HG03575 (cell line): ENCODE results near the gene APOBEC3G.
"Not testable (repeated sequence)": the region's sequence is repeated elsewhere in the genome, so short reads cannot be mapped to it uniquely, and the experiment has no call there.

Experiments used
- ATAC-seq: cut with Tn5 transposase; IDR thresholded peaks from one replicate; pipeline ENCODE4 v1.9.1; 2021; ENCODE audit not compliant: unreplicated experiment, insufficient number of reproducible peaks, low FRiP score; ENCODE audit errors: extremely low read depth

Gene APOBEC3G

GRCh38 chr22:39077026-39077840 is at the start of gene APOBEC3G:
APOBEC3G (plus strand) TSS chr22:39077275; CDS start chr22:39077362, 87 bp downstream.
- ATAC-seq, result not testable (repeated sequence)

GRCh38 chr22:39027717-39028116 is 49.4 kb upstream of the APOBEC3G start:
- ATAC-seq, result no peak

GRCh38 chr22:39028281-39028680 is 48.8 kb upstream of the APOBEC3G start:
- no peak for ATAC-seq

DNA sequence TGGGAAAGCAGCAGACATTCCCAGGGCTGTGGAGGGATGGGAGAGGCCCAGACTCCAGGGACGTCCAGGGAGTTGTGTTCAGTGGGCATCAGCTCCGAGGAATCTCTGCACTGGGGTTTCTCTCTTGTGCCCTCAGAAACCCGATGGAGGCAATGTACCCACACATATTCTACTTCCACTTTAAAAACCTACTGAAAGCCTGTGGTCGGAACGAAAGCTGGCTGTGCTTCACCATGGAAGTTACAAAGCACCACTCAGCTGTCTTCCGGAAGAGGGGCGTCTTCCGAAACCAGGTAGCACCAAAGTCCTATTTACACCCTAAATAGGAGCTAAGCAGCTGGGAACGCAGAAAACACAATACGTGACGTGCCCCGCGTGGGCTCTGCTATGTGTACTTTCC is 47.8 kb upstream of the APOBEC3G start:
- ATAC-seq, result no peak

GRCh38 chr22:39030705-39031104 is 46.4 kb upstream of the APOBEC3G start:
- ATAC-seq, result no peak

DNA sequence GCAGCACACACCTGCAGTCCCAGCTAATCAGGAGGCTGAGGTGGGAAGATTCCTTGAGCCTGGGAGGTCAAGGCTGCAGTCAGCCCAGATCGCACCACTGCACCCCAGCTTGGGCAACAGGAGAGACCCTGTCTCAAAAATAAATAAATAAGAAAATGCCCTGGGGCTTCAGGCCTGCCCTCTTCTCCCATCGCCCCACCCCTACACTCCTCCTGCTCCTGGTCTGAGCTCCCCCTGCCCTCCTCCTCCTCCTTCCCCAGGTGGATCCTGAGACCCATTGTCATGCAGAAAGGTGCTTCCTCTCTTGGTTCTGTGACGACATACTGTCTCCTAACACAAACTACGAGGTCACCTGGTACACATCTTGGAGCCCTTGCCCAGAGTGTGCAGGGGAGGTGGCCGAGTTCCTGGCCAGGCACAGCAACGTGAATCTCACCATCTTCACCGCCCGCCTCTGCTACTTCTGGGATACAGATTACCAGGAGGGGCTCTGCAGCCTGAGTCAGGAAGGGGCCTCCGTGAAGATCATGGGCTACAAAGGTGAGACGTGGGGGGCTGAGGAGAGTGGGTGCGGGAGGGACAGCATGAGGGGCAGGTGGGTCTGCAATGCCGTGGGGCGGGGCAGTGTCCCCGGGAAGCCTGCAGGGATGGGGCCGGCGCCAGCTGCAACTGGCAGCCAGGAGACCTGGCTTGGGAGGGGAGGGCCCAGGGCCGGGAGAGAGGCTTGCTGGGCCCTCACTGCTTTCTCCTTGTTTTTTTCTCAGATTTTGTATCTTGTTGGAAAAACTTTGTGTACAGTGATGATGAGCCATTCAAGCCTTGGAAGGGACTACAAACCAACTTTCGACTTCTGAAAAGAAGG is 45.4 kb upstream of the APOBEC3G start:
- ATAC-seq, result not testable (repeated sequence)

DNA sequence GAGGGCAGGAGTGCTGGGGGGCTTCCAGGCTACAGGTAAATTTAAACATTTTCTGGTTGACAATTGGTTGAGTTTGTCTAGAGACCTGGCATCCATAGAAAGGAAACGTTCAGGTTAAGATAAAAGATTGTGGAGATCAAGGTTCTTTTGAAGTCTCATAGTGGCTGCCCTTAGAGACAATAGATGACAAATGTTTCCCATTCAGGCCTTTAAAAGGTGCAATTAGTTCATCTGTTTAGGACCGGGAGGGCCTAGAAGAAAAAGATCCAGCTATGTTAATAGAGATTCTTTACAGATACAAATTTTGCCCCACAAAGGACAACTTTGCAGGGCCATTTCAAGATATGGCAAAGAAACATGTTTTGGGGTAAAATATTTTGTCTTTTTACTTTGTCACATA is 40.0 kb upstream of the APOBEC3G start:
- not testable (repeated sequence) for ATAC-seq

DNA sequence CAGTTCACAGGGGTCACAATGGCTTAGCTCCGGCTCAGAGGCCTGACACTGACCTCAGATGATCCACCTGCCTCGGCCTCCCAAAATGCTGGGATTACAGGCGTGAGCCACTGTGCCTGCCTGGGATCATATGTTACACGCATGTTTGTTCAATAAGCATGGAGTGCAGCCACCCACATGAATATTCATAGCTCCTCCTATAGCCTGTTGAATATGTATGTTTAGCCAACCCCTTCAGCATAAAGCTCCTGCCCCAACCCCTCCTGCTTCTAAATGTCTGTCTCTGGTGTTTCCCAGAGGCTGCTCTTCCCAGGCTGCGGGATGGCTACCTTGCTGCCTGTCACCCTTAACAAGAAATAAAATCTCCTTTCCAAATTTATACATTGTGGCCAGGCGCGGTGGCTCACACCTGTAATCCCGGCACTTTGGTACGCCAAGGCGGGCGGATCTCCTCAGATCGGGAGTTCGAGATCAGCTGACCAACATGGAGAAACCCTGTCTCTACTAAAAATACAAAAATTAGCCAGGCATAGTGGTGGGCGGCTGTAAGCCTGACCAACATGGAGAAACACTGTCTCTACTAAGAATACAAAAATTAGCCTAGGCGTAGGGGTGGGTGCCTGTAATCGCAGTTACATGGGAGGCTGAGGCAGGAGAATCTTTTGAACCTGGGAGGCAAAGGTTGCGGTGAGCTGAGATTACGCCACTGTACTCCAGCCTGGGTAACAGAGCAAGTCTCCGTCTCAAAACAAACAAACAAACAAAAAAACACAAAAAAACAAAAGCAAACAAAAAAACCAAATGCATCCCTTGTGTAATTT is 37.6 kb upstream of the APOBEC3G start:
- no peak for ATAC-seq

GRCh38 chr22:39040155-39040537 is 36.9 kb upstream of the APOBEC3G start:
- not testable (repeated sequence) for ATAC-seq

DNA sequence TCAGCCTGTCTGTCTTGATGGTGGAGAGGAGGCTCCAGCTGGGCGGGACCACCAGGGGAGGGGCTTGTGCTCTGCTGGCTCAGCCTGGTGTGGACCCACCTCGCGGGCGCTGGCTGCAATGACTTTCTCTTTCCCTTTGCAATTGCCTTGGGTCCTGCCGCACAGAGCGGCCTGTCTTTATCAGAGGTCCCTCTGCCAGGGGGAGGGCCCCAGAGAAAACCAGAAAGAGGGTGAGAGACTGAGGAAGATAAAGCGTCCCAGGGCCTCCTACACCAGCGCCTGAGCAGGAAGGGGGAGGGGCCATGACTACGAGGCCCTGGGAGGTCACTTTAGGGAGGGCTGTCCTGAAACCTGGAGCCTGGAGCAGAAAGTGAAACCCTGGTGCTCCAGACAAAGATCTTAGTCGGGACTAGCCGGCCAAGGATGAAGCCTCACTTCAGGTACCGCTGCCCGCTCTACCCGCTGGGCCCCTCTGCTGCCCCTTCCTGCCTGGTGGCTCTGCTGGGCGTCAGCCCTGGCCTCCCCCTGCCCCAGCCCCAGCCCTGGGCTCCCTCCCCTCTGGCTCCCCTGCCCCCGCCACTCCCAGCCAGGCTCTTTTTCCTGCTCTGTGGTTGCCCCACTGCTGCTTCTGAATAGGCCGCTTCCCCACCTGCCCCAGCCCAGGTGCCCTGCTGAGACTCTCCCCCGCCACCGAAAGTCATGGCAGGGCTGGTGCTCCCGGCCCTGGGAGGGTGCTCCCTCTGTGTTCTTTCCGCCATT is 36.4 kb upstream of the APOBEC3G start, which contains the start of gene APOBEC3F:
Gene APOBEC3F (plus strand): TSS at position 327 of the 759 bp plus-strand sequence. CDS start 97 bp downstream, at position 424.
- ATAC-seq, result not testable (repeated sequence)

GRCh38 chr22:39041908-39042307 is 35.2 kb upstream of the APOBEC3G start:
- no peak for ATAC-seq

- ATAC-seq, result not testable (repeated sequence)
Measured at GRCh38 chr22:39043063-39043462, 34.0 kb upstream of the APOBEC3G start.

- not testable (repeated sequence) for ATAC-seq
Measured at GRCh38 chr22:39045136-39045535, 31.9 kb upstream of the APOBEC3G start.

GRCh38 chr22:39049486-39049885 is 27.6 kb upstream of the APOBEC3G start:
- ATAC-seq, result not testable (repeated sequence)

- not testable (repeated sequence) for ATAC-seq
Measured at GRCh38 chr22:39051844-39052495, 25.1 kb upstream of the APOBEC3G start.

DNA sequence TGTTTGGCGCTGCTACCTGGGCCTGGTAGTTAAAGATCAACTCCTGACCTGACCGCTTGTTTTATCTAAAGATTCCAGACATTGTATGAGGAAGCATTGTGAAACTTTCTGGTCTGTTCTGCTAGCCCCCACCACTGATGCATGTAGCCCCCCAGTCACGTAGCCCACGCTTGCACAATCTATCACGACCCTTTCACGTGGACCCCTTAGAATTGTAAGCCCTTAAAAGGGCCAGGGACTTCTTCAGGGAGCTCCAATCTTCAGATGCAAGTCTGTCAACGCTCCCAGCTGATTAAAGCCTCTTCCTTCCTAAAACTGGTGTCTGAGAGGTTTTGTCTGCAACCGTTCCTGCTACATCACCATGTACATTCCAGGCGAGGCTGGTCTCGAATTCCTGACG is 21.4 kb upstream of the APOBEC3G start:
- ATAC-seq, result no peak

GRCh38 chr22:39061290-39061689 is 15.8 kb upstream of the APOBEC3G start:
- not testable (repeated sequence) for ATAC-seq

- ATAC-seq, result not testable (repeated sequence)
Measured at GRCh38 chr22:39061951-39062350, 15.1 kb upstream of the APOBEC3G start.
